Immature natural killer cell (primary cell): Measurements from ENCODE around the gene MYCBP2. TPM values are rescaled to one million over a fixed set of nuclear protein-coding genes. Genes with fewer than 3 reads are reported as not detected.
A peak's percentile ranks its signal among the peaks of the same experiment; 100 is the strongest.

Source experiments
- DNase-seq, 3 donors: peaks; one replicate each; pipeline ENCODE4 v3.0.0; 2022; ENCODE audit warnings: mixed read lengths in 1 of 3
- H3K27ac Mint-ChIP-seq, 6 donors: one replicate each; pipeline ENCODE4 v1.8.0; 2020; ENCODE audit warnings: mixed read lengths in 6 of 6, mild to moderate bottlenecking in 5 of 6, inconsistent platforms in 4 of 6, moderate library complexity in 3 of 6
- H3K27me3 Mint-ChIP-seq, 3 donors: one replicate each; pipeline ENCODE4 v1.8.0; 2020 to 2021; ENCODE audit warnings: low read depth in 3 of 3, mild to moderate bottlenecking in 3 of 3, mixed read lengths in 3 of 3, moderate library complexity in 3 of 3, inconsistent platforms in 1 of 3
- H3K36me3 Mint-ChIP-seq, 3 donors: one replicate each; pipeline ENCODE4 v1.8.0; 2020; ENCODE audit warnings: mixed read lengths in 3 of 3, inconsistent platforms in 2 of 3, mild to moderate bottlenecking in 2 of 3
- H3K4me1 Mint-ChIP-seq, 2 donors: one replicate each; pipeline ENCODE4 v1.8.0; 2020; ENCODE audit warnings: inconsistent platforms in 2 of 2, mild to moderate bottlenecking in 2 of 2, mixed read lengths in 2 of 2, moderate library complexity in 1 of 2
- H3K4me3 Mint-ChIP-seq, 5 donors: one replicate each; pipeline ENCODE4 v1.8.0; 2020; ENCODE audit warnings: mild to moderate bottlenecking in 5 of 5, mixed read lengths in 5 of 5, inconsistent platforms in 3 of 5, moderate library complexity in 3 of 5
- H3K9me3 Mint-ChIP-seq, 6 donors: one replicate each; pipeline ENCODE4 v1.8.0; 2020; ENCODE audit warnings: mild to moderate bottlenecking in 6 of 6, mixed read lengths in 6 of 6, inconsistent platforms in 4 of 6, moderate library complexity in 3 of 6
- polyA plus RNA-seq, 3 donors: library from polyadenylated mRNA; unstranded; fragments of 300-500 nt; fragmentation: Illumina TruSeq; gene quantifications; one replicate each; pipeline ENCODE4 v1.2.3, GENCODE V29; 2021

The MYCBP2 gene
- polyA plus RNA-seq, 3 donors from 2014 or later: 7.6 to 44.0 (median 18.6) TPM

- no peaks in the 10 kb centered on the region for H3K9me3 Mint-ChIP-seq
- H3K27me3 Mint-ChIP-seq: peaks cover 0 to 2% (median 0%) of the 10 kb centered on the region in 3 donors
- no peaks in the 10 kb centered on the region for H3K4me1 Mint-ChIP-seq
- H3K4me3 Mint-ChIP-seq: no peak overlapping the region
- H3K27ac Mint-ChIP-seq: no peak overlapping the region
- no peak for DNase-seq
- peaks cover 32 to 63% (median 52%) of the 10 kb centered on the region in 3 donors for H3K36me3 Mint-ChIP-seq
These were observed 187.6 kb downstream of the MYCBP2 start for GRCh38 chr13:77139306-77139705.

- H3K27me3 Mint-ChIP-seq: peaks cover 0 to 2% (median 0%) of the 10 kb centered on the region in 3 donors
- H3K4me3 Mint-ChIP-seq: no peak overlapping the region
- H3K36me3 Mint-ChIP-seq: peaks cover 27 to 63% (median 49%) of the 10 kb centered on the region in 3 donors
- H3K9me3 Mint-ChIP-seq: no peaks in the 10 kb centered on the region
- DNase-seq: no peak
- no peaks in the 10 kb centered on the region for H3K4me1 Mint-ChIP-seq
- H3K27ac Mint-ChIP-seq: no peak overlapping the region
These were observed 188.1 kb downstream of the MYCBP2 start for GRCh38 chr13:77138813-77139212.

- peaks cover 0 to 2% (median 0%) of the 10 kb centered on the region in 3 donors for H3K27me3 Mint-ChIP-seq
- peak overlapping the region in 1 of 6 donors; percentile 13 for H3K27ac Mint-ChIP-seq
- H3K9me3 Mint-ChIP-seq: no peaks in the 10 kb centered on the region
- H3K4me1 Mint-ChIP-seq: no peaks in the 10 kb centered on the region
- H3K36me3 Mint-ChIP-seq: peaks cover 26 to 52% (median 51%) of the 10 kb centered on the region in 3 donors
- H3K4me3 Mint-ChIP-seq: no peak overlapping the region
- no peak for DNase-seq
These were observed 189.9 kb downstream of the MYCBP2 start for GRCh38 chr13:77136902-77137420.

GRCh38 chr13:77124423-77124822 is 202.5 kb downstream of the MYCBP2 start:
- no peak for DNase-seq
- Mint-ChIP-seq H3K4me1 (no peaks in the 10 kb centered on the region), H3K27ac (no peak overlapping the region), H3K36me3 (peaks cover 10 to 23% (median 10%) of the 10 kb centered on the region in 3 donors), H3K27me3 (no peaks in the 10 kb centered on the region), H3K9me3 (no peaks in the 10 kb centered on the region), H3K4me3 (no peak overlapping the region)

GRCh38 chr13:77118134-77118533 is 208.8 kb downstream of the MYCBP2 start:
- H3K9me3 Mint-ChIP-seq: no peaks in the 10 kb centered on the region
- no peaks in the 10 kb centered on the region for H3K4me1 Mint-ChIP-seq
- peaks cover 0 to 2% (median 0%) of the 10 kb centered on the region in 3 donors for H3K27me3 Mint-ChIP-seq
- DNase-seq: no peak
- H3K4me3 Mint-ChIP-seq: no peak overlapping the region
- H3K36me3 Mint-ChIP-seq: peaks cover 34 to 43% (median 35%) of the 10 kb centered on the region in 3 donors
- H3K27ac Mint-ChIP-seq: no peak overlapping the region

- peaks cover 0 to 4% (median 2%) of the 10 kb centered on the region in 3 donors for H3K27me3 Mint-ChIP-seq
- no peak for DNase-seq
- peaks cover 3 to 22% (median 19%) of the 10 kb centered on the region in 6 donors for H3K9me3 Mint-ChIP-seq
- no peak overlapping the region for H3K4me3 Mint-ChIP-seq
- no peak overlapping the region for H3K27ac Mint-ChIP-seq
- H3K36me3 Mint-ChIP-seq: peaks cover 57 to 68% (median 61%) of the 10 kb centered on the region in 3 donors
- H3K4me1 Mint-ChIP-seq: no peaks in the 10 kb centered on the region
These were observed 212.6 kb downstream of the MYCBP2 start for GRCh38 chr13:77114271-77114670.

- no peak for DNase-seq
- Mint-ChIP-seq H3K27me3 (peaks cover 0 to 4% (median 2%) of the 10 kb centered on the region in 3 donors), H3K4me1 (no peaks in the 10 kb centered on the region), H3K9me3 (peaks cover 3 to 22% (median 19%) of the 10 kb centered on the region in 6 donors), H3K27ac (no peak overlapping the region), H3K36me3 (peaks cover 59 to 70% (median 60%) of the 10 kb centered on the region in 3 donors), H3K4me3 (no peak overlapping the region)
These were observed 213.4 kb downstream of the MYCBP2 start for GRCh38 chr13:77113496-77113895.

GRCh38 chr13:77105051-77105450 is 221.8 kb downstream of the MYCBP2 start:
- H3K27me3 Mint-ChIP-seq: no peaks in the 10 kb centered on the region
- peaks cover 0 to 5% (median 4%) of the 10 kb centered on the region in 6 donors for H3K9me3 Mint-ChIP-seq
- H3K27ac Mint-ChIP-seq: peak overlapping the region in 1 of 6 donors; percentile 34
- H3K36me3 Mint-ChIP-seq: peaks cover 13 to 36% (median 18%) of the 10 kb centered on the region in 3 donors
- H3K4me1 Mint-ChIP-seq: no peaks in the 10 kb centered on the region
- DNase-seq: no peak
- no peak overlapping the region for H3K4me3 Mint-ChIP-seq

- no peak for DNase-seq
- H3K27ac Mint-ChIP-seq: no peak overlapping the region
- no peaks in the 10 kb centered on the region for H3K27me3 Mint-ChIP-seq
- no peaks in the 10 kb centered on the region for H3K4me1 Mint-ChIP-seq
- no peaks in the 10 kb centered on the region for H3K9me3 Mint-ChIP-seq
- H3K4me3 Mint-ChIP-seq: no peak overlapping the region
- H3K36me3 Mint-ChIP-seq: peaks cover 19 to 49% (median 20%) of the 10 kb centered on the region in 3 donors
These were observed 227.5 kb downstream of the MYCBP2 start for GRCh38 chr13:77099415-77099814.

- no peaks in the 10 kb centered on the region for H3K27me3 Mint-ChIP-seq
- H3K4me1 Mint-ChIP-seq: no peaks in the 10 kb centered on the region
- H3K9me3 Mint-ChIP-seq: no peaks in the 10 kb centered on the region
- DNase-seq: no peak
- H3K4me3 Mint-ChIP-seq: no peak overlapping the region
- H3K27ac Mint-ChIP-seq: no peak overlapping the region
- peaks cover 29 to 57% (median 30%) of the 10 kb centered on the region in 3 donors for H3K36me3 Mint-ChIP-seq
These were observed 231.6 kb downstream of the MYCBP2 start for GRCh38 chr13:77095288-77095687.

- Mint-ChIP-seq H3K4me1 (no peaks in the 10 kb centered on the region), H3K4me3 (no peak overlapping the region), H3K9me3 (no peaks in the 10 kb centered on the region), H3K27me3 (no peaks in the 10 kb centered on the region), H3K27ac (no peak overlapping the region), H3K36me3 (peaks cover 30 to 54% (median 32%) of the 10 kb centered on the region in 3 donors)
- no peak for DNase-seq
These were observed 232.1 kb downstream of the MYCBP2 start for GRCh38 chr13:77094773-77095172.

- no peaks in the 10 kb centered on the region for H3K27me3 Mint-ChIP-seq
- H3K4me1 Mint-ChIP-seq: no peaks in the 10 kb centered on the region
- peaks cover 30 to 58% (median 32%) of the 10 kb centered on the region in 3 donors for H3K36me3 Mint-ChIP-seq
- no peak overlapping the region for H3K27ac Mint-ChIP-seq
- no peaks in the 10 kb centered on the region for H3K9me3 Mint-ChIP-seq
- no peak for DNase-seq
- H3K4me3 Mint-ChIP-seq: no peak overlapping the region
These were observed 233.2 kb downstream of the MYCBP2 start for GRCh38 chr13:77093735-77094134.

GRCh38 chr13:77084755-77085154 is 242.1 kb downstream of the MYCBP2 start:
- H3K27me3 Mint-ChIP-seq: peaks cover 0 to 2% (median 1%) of the 10 kb centered on the region in 3 donors
- H3K4me1 Mint-ChIP-seq: no peaks in the 10 kb centered on the region
- no peak overlapping the region for H3K27ac Mint-ChIP-seq
- H3K9me3 Mint-ChIP-seq: no peaks in the 10 kb centered on the region
- peaks cover 43 to 74% (median 48%) of the 10 kb centered on the region in 3 donors for H3K36me3 Mint-ChIP-seq
- DNase-seq: no peak
- H3K4me3 Mint-ChIP-seq: no peak overlapping the region

GRCh38 chr13:77079902-77080413 is 246.9 kb downstream of the MYCBP2 start:
- Mint-ChIP-seq H3K4me1 (no peaks in the 10 kb centered on the region), H3K4me3 (no peak overlapping the region), H3K36me3 (peaks cover 51 to 76% (median 54%) of the 10 kb centered on the region in 3 donors), H3K27me3 (peaks cover 0 to 1% (median 0%) of the 10 kb centered on the region in 3 donors), H3K27ac (no peak overlapping the region), H3K9me3 (no peaks in the 10 kb centered on the region)
- DNase-seq: no peak

- H3K36me3 Mint-ChIP-seq: peaks cover 21 to 57% (median 23%) of the 10 kb centered on the region in 3 donors
- no peaks in the 10 kb centered on the region for H3K4me1 Mint-ChIP-seq
- H3K4me3 Mint-ChIP-seq: no peak overlapping the region
- H3K27me3 Mint-ChIP-seq: no peaks in the 10 kb centered on the region
- no peak for DNase-seq
- H3K9me3 Mint-ChIP-seq: no peaks in the 10 kb centered on the region
- no peak overlapping the region for H3K27ac Mint-ChIP-seq
These were observed 259.4 kb downstream of the MYCBP2 start for GRCh38 chr13:77067519-77067918.
